ENCODE data around the gene LRRC28. TPM values are rescaled to one million over a fixed set of nuclear protein-coding genes. Genes with fewer than 3 reads are reported as not detected.

LRRC28 gene
- total RNA-seq, 1 experiment from 2014 or later: 39.3 TPM

DNA sequence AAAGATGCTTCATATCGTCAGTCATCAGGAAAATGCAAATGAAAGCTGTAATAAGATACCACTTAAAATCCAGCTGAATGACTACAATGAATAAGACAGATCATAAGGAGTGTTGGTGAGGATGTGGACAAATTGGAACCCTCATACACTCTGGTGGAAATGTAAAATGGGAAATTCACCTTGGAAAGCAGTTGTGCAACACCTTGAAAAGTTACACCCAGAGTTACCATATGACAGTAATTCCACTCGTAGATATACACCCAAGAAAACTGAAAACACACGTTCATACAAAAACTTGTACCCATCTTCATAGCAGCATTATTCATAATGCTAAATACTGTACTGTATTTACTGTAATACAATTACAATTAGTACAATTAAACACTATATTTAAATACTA, 4.2 kb upstream of the LRRC28 start:
- POLR2A ChIA-PET: no interaction called here
- Histone ChIP-seq H3K27ac (ENCODE audit: low read length) (no peak overlapping the region; the same call in 1 of the 2 replicates), H3K4me1 (ENCODE audit: control insufficient read depth, insufficient read depth, low read length) (peaks cover 19% of the 10 kb centered on the region), H3K36me3 (ENCODE audit: control insufficient read depth, insufficient read depth, low read length) (peaks cover 4% of the 10 kb centered on the region), H3K9me3 (ENCODE audit: control insufficient read depth, insufficient read depth, low read depth, low read length) (no peaks in the 10 kb centered on the region), H3K27me3 (ENCODE audit: control insufficient read depth, insufficient read depth, low read length) (no peaks in the 10 kb centered on the region), H3K4me3 (ENCODE audit: low read depth in 2 of 2, low read length in 2 of 2) (no peak overlapping the region)
- DNase-seq (ENCODE audit: low read depth, low spot score) (no peak), ATAC-seq (no peak)
- no peak for TF ChIP-seq CTCF (IDR thresholded peaks at IDR 0.05)
- no peak for TF ChIP-seq SIN3A (IDR thresholded peaks at IDR 0.05; ENCODE audit: borderline replicate concordance, insufficient read depth, low read depth, low read length)
- TF ChIP-seq POLR2AphosphoS5 (IDR thresholded peaks at IDR 0.05; ENCODE audit: low read depth, low read length): no peak
- TF ChIP-seq TCF7L2 (IDR thresholded peaks at IDR 0.05; ENCODE audit: low read depth, low read length): no peak
- TF ChIP-seq, protein P1, sequence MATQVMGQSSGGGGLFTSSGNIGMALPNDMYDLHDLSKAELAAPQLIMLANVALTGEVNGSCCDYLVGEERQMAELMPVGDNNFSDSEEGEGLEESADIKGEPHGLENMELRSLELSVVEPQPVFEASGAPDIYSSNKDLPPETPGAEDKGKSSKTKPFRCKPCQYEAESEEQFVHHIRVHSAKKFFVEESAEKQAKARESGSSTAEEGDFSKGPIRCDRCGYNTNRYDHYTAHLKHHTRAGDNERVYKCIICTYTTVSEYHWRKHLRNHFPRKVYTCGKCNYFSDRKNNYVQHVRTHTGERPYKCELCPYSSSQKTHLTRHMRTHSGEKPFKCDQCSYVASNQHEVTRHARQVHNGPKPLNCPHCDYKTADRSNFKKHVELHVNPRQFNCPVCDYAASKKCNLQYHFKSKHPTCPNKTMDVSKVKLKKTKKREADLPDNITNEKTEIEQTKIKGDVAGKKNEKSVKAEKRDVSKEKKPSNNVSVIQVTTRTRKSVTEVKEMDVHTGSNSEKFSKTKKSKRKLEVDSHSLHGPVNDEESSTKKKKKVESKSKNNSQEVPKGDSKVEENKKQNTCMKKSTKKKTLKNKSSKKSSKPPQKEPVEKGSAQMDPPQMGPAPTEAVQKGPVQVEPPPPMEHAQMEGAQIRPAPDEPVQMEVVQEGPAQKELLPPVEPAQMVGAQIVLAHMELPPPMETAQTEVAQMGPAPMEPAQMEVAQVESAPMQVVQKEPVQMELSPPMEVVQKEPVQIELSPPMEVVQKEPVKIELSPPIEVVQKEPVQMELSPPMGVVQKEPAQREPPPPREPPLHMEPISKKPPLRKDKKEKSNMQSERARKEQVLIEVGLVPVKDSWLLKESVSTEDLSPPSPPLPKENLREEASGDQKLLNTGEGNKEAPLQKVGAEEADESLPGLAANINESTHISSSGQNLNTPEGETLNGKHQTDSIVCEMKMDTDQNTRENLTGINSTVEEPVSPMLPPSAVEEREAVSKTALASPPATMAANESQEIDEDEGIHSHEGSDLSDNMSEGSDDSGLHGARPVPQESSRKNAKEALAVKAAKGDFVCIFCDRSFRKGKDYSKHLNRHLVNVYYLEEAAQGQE (IDR thresholded peaks at IDR 0.05; ENCODE audit: insufficient read depth in 1 of 2, low read depth in 2 of 2, low read length in 1 of 2): no peak
- intact Hi-C loops (cut with micrococcal nuclease; ENCODE audit: unreplicated experiment) (no loop called here), in situ Hi-C loops (cut with HindIII; ENCODE audit: low pct_unique_long_range_greater_than_20kb, low sequenced_read_pairs) (no loop called here)
- CTCF ChIA-PET: no interaction called here
- no TSS peak for BruUV-seq (replicated peaks)

DNA sequence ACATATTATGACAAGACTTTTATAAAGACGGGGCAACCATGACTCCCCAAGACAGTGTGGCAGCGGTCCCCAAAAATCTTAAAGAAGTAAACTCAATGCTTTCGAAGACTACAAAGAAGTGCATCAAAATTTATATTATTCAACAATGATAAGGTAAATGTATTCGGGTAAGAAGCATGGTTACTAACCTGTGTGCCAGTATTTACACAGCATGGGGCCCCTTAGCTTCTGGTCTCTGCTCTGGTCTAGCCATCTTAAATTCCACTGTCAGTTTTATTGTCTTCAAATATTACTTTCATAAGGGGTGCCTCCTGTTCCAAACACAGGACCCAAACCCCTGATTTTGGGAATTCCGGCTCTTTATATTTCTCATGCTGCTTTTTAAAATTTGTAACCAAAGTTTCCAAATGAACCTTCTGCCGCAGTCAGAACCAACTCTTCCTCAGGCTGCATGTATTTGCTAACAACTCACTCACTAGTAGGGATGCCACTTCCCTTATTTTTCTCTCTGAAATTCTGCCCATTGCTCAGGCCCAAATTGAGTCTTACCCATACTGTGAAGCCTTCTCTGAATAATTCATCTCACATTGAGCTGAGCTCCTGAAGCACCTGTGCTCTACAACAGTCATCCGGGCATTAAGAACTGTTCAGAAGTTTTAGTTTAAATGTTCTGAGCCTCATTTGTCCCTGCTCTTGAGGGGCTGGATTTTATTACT, 3.1 kb upstream of the LRRC28 start:
- ATAC-seq (no peak), DNase-seq (ENCODE audit: low read depth, low spot score) (no peak)
- Histone ChIP-seq H3K4me3 (ENCODE audit: low read depth in 2 of 2, low read length in 2 of 2) (peak overlapping the region; percentile 87 to 96), H3K9me3 (ENCODE audit: control insufficient read depth, insufficient read depth, low read depth, low read length) (no peaks in the 10 kb centered on the region), H3K36me3 (ENCODE audit: control insufficient read depth, insufficient read depth, low read length) (peaks cover 4% of the 10 kb centered on the region), H3K27ac (ENCODE audit: low read length) (peak overlapping the region; percentile 100), H3K27me3 (ENCODE audit: control insufficient read depth, insufficient read depth, low read length) (no peaks in the 10 kb centered on the region), H3K4me1 (ENCODE audit: control insufficient read depth, insufficient read depth, low read length) (peaks cover 27% of the 10 kb centered on the region)
- POLR2A ChIA-PET: no interaction called here
- intact Hi-C loops (cut with micrococcal nuclease; ENCODE audit: unreplicated experiment): no loop called here
- TF ChIP-seq CTCF (IDR thresholded peaks at IDR 0.05) (no peak), TCF7L2 (IDR thresholded peaks at IDR 0.05; ENCODE audit: low read depth, low read length) (no peak), SIN3A (IDR thresholded peaks at IDR 0.05; ENCODE audit: borderline replicate concordance, insufficient read depth, low read depth, low read length) (no peak), POLR2AphosphoS5 (IDR thresholded peaks at IDR 0.05; ENCODE audit: low read depth, low read length) (no peak)
- TF ChIP-seq, protein P1 (IDR thresholded peaks at IDR 0.05; ENCODE audit: insufficient read depth in 1 of 2, low read depth in 2 of 2, low read length in 1 of 2): no peak
- no TSS peak for BruUV-seq (replicated peaks)
- CTCF ChIA-PET: no interaction called here
- in situ Hi-C loops (cut with HindIII; ENCODE audit: low pct_unique_long_range_greater_than_20kb, low sequenced_read_pairs): no loop called here
